Fibroblast of lung (primary cell): ENCODE results near the gene MYH3. TPM values are rescaled to one million over a fixed set of nuclear protein-coding genes. Genes with fewer than 3 reads are reported as not detected.
"Not testable (repeated sequence)": the region's sequence is repeated elsewhere in the genome, so short reads cannot be mapped to it uniquely, and the experiment has no call there.

ENCODE experiments used
- DNase-seq, 2 donors: peaks; one replicate each; pipeline versions ENCODE4 v3.0.0 to v3.0.0-alpha.2; 2010; ENCODE audit warnings: low read depth in 2 of 2
- H2AFZ ChIP-seq: 2 replicates; pipeline ENCODE4 v1.5.1; 2012; ENCODE audit warnings: low read length, control low read depth, inconsistent platforms
- H3K27ac ChIP-seq: 2 replicates; pipeline ENCODE4 v1.5.1; 2011; ENCODE audit warnings: low read length, control low read depth; ENCODE audit not compliant: insufficient read depth
- H3K27me3 ChIP-seq: 2 replicates; pipeline ENCODE4 v1.5.1; 2011; ENCODE audit warnings: mild to moderate bottlenecking, low read length; ENCODE audit not compliant: control insufficient read depth, insufficient read depth
- H3K36me3 ChIP-seq: 2 replicates; pipeline ENCODE4 v1.5.1; 2011; ENCODE audit warnings: low read length; ENCODE audit not compliant: control insufficient read depth, insufficient read depth
- H3K4me1 ChIP-seq: 2 replicates; pipeline ENCODE4 v1.5.1; 2011; ENCODE audit warnings: low read length; ENCODE audit not compliant: control insufficient read depth, insufficient read depth; ENCODE audit errors: extremely low read depth
- H3K4me2 ChIP-seq: 2 replicates; pipeline ENCODE4 v1.5.1; 2011; ENCODE audit warnings: low read length, control low read depth; ENCODE audit not compliant: insufficient read depth; ENCODE audit errors: extremely low read depth
- H3K4me3 ChIP-seq, 4 experiments: fragments of 200-600 bp in 1 of 4; sonication (generic) in 1 of 4; replicated peaks in 1 of 4; 2 replicates each; pipeline ENCODE4 v1.5.1; 2011 to 2016; ENCODE audit warnings: low read length in 4 of 4, low read depth in 3 of 4, mild to moderate bottlenecking in 3 of 4, control low read depth in 2 of 4, inconsistent platforms in 1 of 4, mixed read lengths in 1 of 4; ENCODE audit not compliant: insufficient read depth in 1 of 4; ENCODE audit errors: control extremely low read depth in 1 of 4
- H3K79me2 ChIP-seq: 2 replicates; pipeline ENCODE4 v1.5.1; 2012; ENCODE audit warnings: mild to moderate bottlenecking, low read length, inconsistent platforms; ENCODE audit not compliant: control insufficient read depth, insufficient read depth
- H3K9ac ChIP-seq: 2 replicates; pipeline ENCODE4 v1.5.1; 2011; ENCODE audit warnings: mild to moderate bottlenecking, low read length, control low read depth; ENCODE audit not compliant: insufficient read depth
- H3K9me3 ChIP-seq: 2 replicates; pipeline ENCODE4 v1.5.1; 2012; ENCODE audit warnings: low read depth, low read length; ENCODE audit not compliant: control insufficient read depth, insufficient read depth
- H4K20me1 ChIP-seq: 2 replicates; pipeline ENCODE4 v1.5.1; 2011; ENCODE audit warnings: low read length; ENCODE audit not compliant: control insufficient read depth, insufficient read depth; ENCODE audit errors: extremely low read depth
- EZH2 ChIP-seq: IDR thresholded peaks from 2 replicates; pipeline ENCODE4 v1.5.1; 2012; ENCODE audit warnings: low read length, control low read depth, mild to moderate bottlenecking; ENCODE audit errors: missing control alignments
- polyA plus RNA-seq, 2 donors: library from polyadenylated mRNA; depleted of rRNA in 1 of 2; stranded (reverse) in 1 of 2; unstranded in 1 of 2; fragments of >200 nt; gene quantifications; 2 replicates each; pipeline ENCODE4 v1.2.1, GENCODE V29; 2011 to 2012; ENCODE audit warnings: missing spikeins in 1 of 2
- total RNA-seq: library from RNA; depleted of rRNA; stranded (reverse); fragments of >200 nt; gene quantifications from 2 replicates; pipeline ENCODE4 v1.2.1, GENCODE V29; 2014
- TF ChIP-seq, protein P1 (sequence below), 2 donors: IDR thresholded peaks in 1 of 2; conservative IDR thresholded peaks in 1 of 2; 1 replicate in 1 of 2; 2 replicates in 1 of 2; pipeline ENCODE4 v1.5.1; 2011 to 2012; ENCODE audit warnings: low read length in 2 of 2, control low read depth in 1 of 2, inconsistent platforms in 1 of 2, low read depth in 1 of 2, mild to moderate bottlenecking in 1 of 2

MYH3 gene
- total and polyA plus RNA-seq, 2 donors (not counting 1 experiment from before 2014, with no cell fraction given) = 0.25 to 0.50 TPM

DNA sequence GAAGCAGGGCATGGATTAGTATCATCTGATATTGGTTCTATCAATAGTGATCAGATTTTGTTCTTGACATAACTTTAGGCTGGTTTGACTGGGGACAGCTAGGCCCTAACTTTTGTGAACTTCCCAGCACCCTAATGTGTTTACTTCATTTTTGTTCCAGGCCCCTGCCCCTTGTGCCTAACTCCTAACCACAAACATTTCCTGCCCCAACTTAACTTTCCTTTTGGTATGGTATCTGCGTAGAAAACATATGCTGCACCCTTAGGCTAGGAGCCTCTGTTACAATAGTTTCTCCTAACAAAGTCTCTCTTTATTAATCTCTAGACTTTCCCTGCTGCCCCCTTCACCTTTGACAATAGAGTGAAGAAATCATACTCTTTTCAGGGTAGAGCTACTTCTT lies 42.7 kb upstream of the MYH3 start:
- Histone ChIP-seq H3K36me3 (peaks cover 2% of the 10 kb centered on the region), H3K27ac (no peak overlapping the region), H3K79me2 (peaks cover 19% of the 10 kb centered on the region), H3K4me2 (no peak overlapping the region), H3K9ac (no peak overlapping the region), H3K4me1 (peaks cover 4% of the 10 kb centered on the region), H3K4me3 (no peak overlapping the region), H3K27me3 (no peaks in the 10 kb centered on the region), H2AFZ (no peak overlapping the region), H4K20me1 (no peaks in the 10 kb centered on the region), H3K9me3 (no peaks in the 10 kb centered on the region)
- TF ChIP-seq, protein P1, sequence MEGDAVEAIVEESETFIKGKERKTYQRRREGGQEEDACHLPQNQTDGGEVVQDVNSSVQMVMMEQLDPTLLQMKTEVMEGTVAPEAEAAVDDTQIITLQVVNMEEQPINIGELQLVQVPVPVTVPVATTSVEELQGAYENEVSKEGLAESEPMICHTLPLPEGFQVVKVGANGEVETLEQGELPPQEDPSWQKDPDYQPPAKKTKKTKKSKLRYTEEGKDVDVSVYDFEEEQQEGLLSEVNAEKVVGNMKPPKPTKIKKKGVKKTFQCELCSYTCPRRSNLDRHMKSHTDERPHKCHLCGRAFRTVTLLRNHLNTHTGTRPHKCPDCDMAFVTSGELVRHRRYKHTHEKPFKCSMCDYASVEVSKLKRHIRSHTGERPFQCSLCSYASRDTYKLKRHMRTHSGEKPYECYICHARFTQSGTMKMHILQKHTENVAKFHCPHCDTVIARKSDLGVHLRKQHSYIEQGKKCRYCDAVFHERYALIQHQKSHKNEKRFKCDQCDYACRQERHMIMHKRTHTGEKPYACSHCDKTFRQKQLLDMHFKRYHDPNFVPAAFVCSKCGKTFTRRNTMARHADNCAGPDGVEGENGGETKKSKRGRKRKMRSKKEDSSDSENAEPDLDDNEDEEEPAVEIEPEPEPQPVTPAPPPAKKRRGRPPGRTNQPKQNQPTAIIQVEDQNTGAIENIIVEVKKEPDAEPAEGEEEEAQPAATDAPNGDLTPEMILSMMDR (conservative IDR thresholded peaks at IDR 0.05 in 1 of 2, IDR thresholded peaks at IDR 0.05 in 1 of 2; ENCODE audit: low read depth in 1 of 2, low read length in 2 of 2) = no peak
- no peak for TF ChIP-seq EZH2
- DNase-seq = no peak

DNA sequence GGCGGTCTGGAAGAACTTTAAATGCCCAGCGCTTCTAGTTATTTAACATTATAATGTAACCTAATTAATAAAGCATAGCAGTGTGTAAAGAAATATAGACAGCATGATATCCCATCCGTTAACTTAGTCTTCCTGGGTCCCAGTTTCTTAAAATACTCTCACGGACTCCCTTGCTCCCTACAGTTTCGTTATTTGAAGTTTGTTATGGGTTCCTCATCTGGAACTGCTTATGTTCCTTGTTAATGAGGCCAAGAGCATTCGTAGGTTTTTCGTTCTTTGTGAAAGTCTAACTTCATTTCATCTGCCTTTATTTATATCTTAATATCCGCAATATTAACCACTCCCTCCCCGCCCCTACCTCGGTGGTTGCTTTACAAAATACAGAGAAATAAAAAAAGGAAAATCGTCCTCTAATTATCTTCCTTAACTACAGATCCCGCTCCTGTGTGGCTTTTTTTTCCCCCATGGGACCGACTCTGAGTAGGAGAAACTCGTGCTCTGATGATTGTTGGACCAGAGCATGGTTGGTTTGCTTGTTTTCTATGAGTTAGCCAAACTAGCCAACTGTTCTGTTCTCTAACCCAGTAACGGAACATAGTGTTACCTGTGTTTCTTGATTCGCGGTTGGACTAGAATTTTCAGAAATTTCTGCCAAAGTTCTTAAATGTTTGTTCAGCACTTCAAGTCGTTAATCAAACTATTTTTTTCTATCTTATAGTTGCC lies 41.1 kb upstream of the MYH3 start:
- Histone ChIP-seq H3K36me3 (peaks cover 1% of the 10 kb centered on the region), H3K79me2 (peaks cover 19% of the 10 kb centered on the region), H3K4me2 (peak overlapping the region; percentile 90), H3K9me3 (no peaks in the 10 kb centered on the region), H3K4me3 (peak overlapping the region; percentile 76 to 92 (median 87)), H3K9ac (peak overlapping the region; percentile 84), H3K4me1 (peaks cover 4% of the 10 kb centered on the region), H2AFZ (peak overlapping the region; percentile 32), H3K27ac (peak overlapping the region; percentile 63), H3K27me3 (no peaks in the 10 kb centered on the region), H4K20me1 (no peaks in the 10 kb centered on the region)
- DNase-seq = peak; percentile 18 to 29
- no peak for TF ChIP-seq EZH2
- TF ChIP-seq, protein P1 (conservative IDR thresholded peaks at IDR 0.05 in 1 of 2, IDR thresholded peaks at IDR 0.05 in 1 of 2; ENCODE audit: low read depth in 1 of 2, low read length in 2 of 2) = no peak

DNA sequence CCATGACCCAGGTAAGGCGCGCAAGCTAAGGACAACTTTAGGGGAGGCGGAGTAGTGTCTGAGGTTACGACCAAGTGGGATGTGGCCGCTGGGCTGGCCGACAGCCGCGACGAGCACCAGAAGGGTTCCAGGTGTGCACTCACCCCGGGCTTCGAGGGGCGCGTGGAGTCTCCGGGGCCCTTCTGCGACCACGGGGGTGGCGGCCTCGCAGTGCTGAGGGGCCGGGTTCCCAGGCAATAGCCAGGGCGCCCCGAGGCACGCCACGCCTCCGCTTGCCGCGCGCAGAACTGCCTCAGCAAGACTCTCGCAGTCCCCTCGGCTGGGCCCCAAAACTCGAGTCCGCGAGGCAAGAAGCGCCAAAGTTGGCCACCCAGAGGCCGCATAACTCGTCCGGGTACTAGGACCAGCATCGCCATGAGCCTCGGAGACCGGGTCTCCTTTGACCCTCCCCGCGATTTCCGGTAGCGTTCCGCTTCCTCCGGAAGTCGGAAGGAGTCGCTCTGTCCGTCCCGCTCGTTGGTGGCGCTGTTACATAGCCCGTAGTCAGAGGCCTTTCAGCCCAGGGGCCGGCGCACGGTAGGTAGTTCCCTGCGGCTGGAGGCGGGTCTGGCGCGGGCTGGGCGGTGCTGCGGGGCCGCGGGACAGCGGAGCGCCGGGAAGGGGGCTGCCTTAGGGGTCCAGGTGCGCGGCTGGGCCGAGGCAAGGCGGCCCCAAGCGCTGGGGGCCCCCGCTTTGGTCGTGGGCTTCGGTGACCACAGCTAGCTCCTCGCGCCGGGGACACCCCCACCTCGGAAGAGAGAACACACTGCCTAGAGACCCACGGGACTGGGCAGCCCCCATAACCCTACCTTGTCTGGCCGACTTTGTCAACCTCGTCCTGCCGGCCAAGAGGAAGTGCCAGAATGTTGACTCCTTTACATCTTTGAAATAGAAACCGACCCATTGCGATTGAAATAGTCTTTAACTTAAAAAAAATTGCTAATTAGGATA lies 40.3 kb upstream of the MYH3 start, which contains the start of the genes ADPRM and SCO1:
Gene ADPRM, plus strand, starts transcription at position 503 of the 990 bp plus-strand sequence. CDS start 7,333 bp downstream, outside the sequence.
Gene SCO1, minus strand, starts transcription at position 442 of the 990 bp plus-strand sequence. Its CDS starts 26 bp downstream, at position 416.
- peak within 1 kb of the TSS; percentile 82 for H2AFZ ChIP-seq
- no peaks in the 10 kb centered on the region for H4K20me1 ChIP-seq
- H3K79me2 ChIP-seq = peaks cover 19% of the 10 kb centered on the region
- DNase-seq = peak; percentile 94
- peak within 1 kb of the TSS; percentile 84 for H3K9ac ChIP-seq
- H3K27me3 ChIP-seq = no peaks in the 10 kb centered on the region
- H3K36me3 ChIP-seq = peaks cover 1% of the 10 kb centered on the region
- peak within 1 kb of the TSS; percentile 76 to 94 (median 91) for H3K4me3 ChIP-seq
- peak within 1 kb of the TSS; percentile 96 for H3K4me2 ChIP-seq
- H3K27ac ChIP-seq = peak within 1 kb of the TSS; percentile 63
- TF ChIP-seq, protein P1 (conservative IDR thresholded peaks at IDR 0.05 in 1 of 2, IDR thresholded peaks at IDR 0.05 in 1 of 2; ENCODE audit: low read depth in 1 of 2, low read length in 2 of 2) = peak; percentile 45 to 48
- TF ChIP-seq EZH2 = no peak
- no peaks in the 10 kb centered on the region for H3K9me3 ChIP-seq
- H3K4me1 ChIP-seq = peaks cover under 1% of the 10 kb centered on the region

DNA sequence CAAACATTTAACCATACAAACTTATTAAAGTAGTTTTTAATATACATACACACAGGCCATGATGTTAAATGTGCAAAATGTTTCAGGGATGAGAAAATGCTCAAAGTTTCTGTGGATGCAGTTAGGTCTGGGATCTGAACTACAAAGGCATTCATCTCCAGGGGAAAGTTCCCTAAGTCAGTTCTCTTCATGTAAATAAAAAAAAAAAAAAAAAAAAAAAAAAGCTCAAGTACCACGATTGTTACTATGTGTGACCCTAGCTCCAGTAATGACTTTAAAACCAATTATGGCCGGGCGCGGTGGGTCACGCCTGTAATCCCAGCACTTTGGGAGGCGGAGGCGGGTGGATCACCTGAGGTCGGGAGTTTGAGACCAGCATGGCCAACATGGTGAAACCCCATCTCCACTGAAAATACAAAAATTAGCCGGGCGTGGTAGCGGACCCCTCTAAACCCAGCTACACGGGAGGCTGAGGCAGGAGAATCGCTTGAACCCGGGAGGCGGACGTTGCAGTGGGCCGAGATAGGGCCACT lies 38.8 kb upstream of the MYH3 start:
- not testable (repeated sequence) for H4K20me1 ChIP-seq, H3K27ac ChIP-seq, H3K36me3 ChIP-seq, H3K9ac ChIP-seq, H3K4me1 ChIP-seq, H3K9me3 ChIP-seq, H2AFZ ChIP-seq, DNase-seq, H3K27me3 ChIP-seq
- Histone ChIP-seq H3K79me2 (peaks cover 21% of the 10 kb centered on the region), H3K4me3 (peak overlapping the region; percentile 76 to 94 (median 91)), H3K4me2 (peak overlapping the region; percentile 96)
